ENCODE data around the gene TRANK1.
A peak's percentile ranks its signal among the peaks of the same experiment; 100 is the strongest.
"Not testable (repeated sequence)": the region's sequence is repeated elsewhere in the genome, so short reads cannot be mapped to it uniquely, and the experiment has no call there.

The TRANK1 gene

GRCh38 chr3:36947814-36948213 lies 3.0 kb upstream of the TRANK1 start:
- Histone ChIP-seq H3K27me3 (ENCODE audit: insufficient read depth, low read length) (peaks cover 26% of the 10 kb centered on the region), H3K9me3 (ENCODE audit: insufficient read depth, low read depth, low read length) (peaks cover 10% of the 10 kb centered on the region)
- H2BK5ac ChIP-seq (ENCODE audit: low read depth, low read length, poor library complexity); H3K14ac ChIP-seq (ENCODE audit: low read length); H4K91ac ChIP-seq (ENCODE audit: low read depth, low read length); H3K79me2 ChIP-seq (ENCODE audit: control insufficient read depth, insufficient read depth, low read length, poor library complexity); H3K4me1 ChIP-seq (ENCODE audit: control insufficient read depth in 1 of 2, insufficient read depth in 2 of 2, low read length in 2 of 2); DNase-seq; H3K4me2 ChIP-seq (ENCODE audit: low read length); H3K36me3 ChIP-seq (ENCODE audit: control insufficient read depth in 1 of 2, insufficient read depth in 2 of 2, low read length in 2 of 2); H2AFZ ChIP-seq (ENCODE audit: insufficient read depth, low read length, poor library complexity); H2AK5ac ChIP-seq (ENCODE audit: low read length); H3K18ac ChIP-seq (ENCODE audit: low read length); H3K4me3 ChIP-seq (ENCODE audit: low read depth, low read length); H2BK120ac ChIP-seq (ENCODE audit: insufficient read depth, low read length, poor library complexity); H3K23ac ChIP-seq (ENCODE audit: low read length); H2BK12ac ChIP-seq (ENCODE audit: low read length); H3K4ac ChIP-seq (ENCODE audit: low read depth, low read length); H4K8ac ChIP-seq (ENCODE audit: low read depth, low read length); H3K27ac ChIP-seq (ENCODE audit: low read depth, low read length); H4K12ac ChIP-seq (ENCODE audit: low read depth, low read length); H3K79me1 ChIP-seq (ENCODE audit: low read length); H3K9ac ChIP-seq (ENCODE audit: low read length): not testable (repeated sequence)
- no CpG with 5 or more reads among the region's 5 CpGs for WGBS (ENCODE audit: extremely low coverage, insufficient coverage, insufficient read length)

GRCh38 chr3:36945333-36945980 lies 603 bp upstream of the TRANK1 start:
- Histone ChIP-seq H2BK120ac (ENCODE audit: insufficient read depth, low read length, poor library complexity) (no peak overlapping the region), H4K91ac (ENCODE audit: low read depth, low read length) (no peak overlapping the region), H3K9me3 (ENCODE audit: insufficient read depth, low read depth, low read length) (peaks cover 10% of the 10 kb centered on the region), H3K27me3 (ENCODE audit: insufficient read depth, low read length) (peaks cover 26% of the 10 kb centered on the region), H2BK5ac (ENCODE audit: low read depth, low read length, poor library complexity) (no peak overlapping the region), H3K4ac (ENCODE audit: low read depth, low read length) (no peak overlapping the region), H4K12ac (ENCODE audit: low read depth, low read length) (no peak overlapping the region), H3K18ac (ENCODE audit: low read length) (no peak overlapping the region), H3K4me2 (ENCODE audit: low read length) (no peak overlapping the region), H3K23ac (ENCODE audit: low read length) (no peak overlapping the region), H3K79me1 (ENCODE audit: low read length) (peaks cover 2% of the 10 kb centered on the region), H3K14ac (ENCODE audit: low read length) (no peak overlapping the region), H2BK12ac (ENCODE audit: low read length) (no peak overlapping the region), H3K36me3 (ENCODE audit: control insufficient read depth in 1 of 2, insufficient read depth in 2 of 2, low read length in 2 of 2) (peaks cover 0 to 4% of the 10 kb centered on the region in 2 experiments), H3K4me1 (ENCODE audit: control insufficient read depth in 1 of 2, insufficient read depth in 2 of 2, low read length in 2 of 2) (peaks cover 3 to 7% of the 10 kb centered on the region in 2 experiments), H3K79me2 (ENCODE audit: control insufficient read depth, insufficient read depth, low read length, poor library complexity) (peaks cover 1% of the 10 kb centered on the region), H2AK5ac (ENCODE audit: low read length) (no peak overlapping the region), H2AFZ (ENCODE audit: insufficient read depth, low read length, poor library complexity) (no peak overlapping the region), H3K9ac (ENCODE audit: low read length) (no peak overlapping the region), H4K8ac (ENCODE audit: low read depth, low read length) (no peak overlapping the region), H3K27ac (ENCODE audit: low read depth, low read length) (no peak overlapping the region), H3K4me3 (ENCODE audit: low read depth, low read length) (no peak overlapping the region)
- no peak for DNase-seq
- no CpG with 5 or more reads among the region's 28 CpGs for WGBS (ENCODE audit: extremely low coverage, insufficient coverage, insufficient read length)

GRCh38 chr3:36944012-36944640 lies 728 bp downstream of the TRANK1 start:
- H3K79me2 ChIP-seq (ENCODE audit: control insufficient read depth, insufficient read depth, low read length, poor library complexity): peaks cover 1% of the 10 kb centered on the region
- H2BK5ac ChIP-seq (ENCODE audit: low read depth, low read length, poor library complexity): no peak overlapping the region
- no peak overlapping the region for H3K18ac ChIP-seq (ENCODE audit: low read length)
- peak overlapping the region; percentile 24 for H2AFZ ChIP-seq (ENCODE audit: insufficient read depth, low read length, poor library complexity)
- H2BK12ac ChIP-seq (ENCODE audit: low read length): no peak overlapping the region
- H3K9ac ChIP-seq (ENCODE audit: low read length): peak overlapping the region; percentile 31
- peaks cover 0 to 4% of the 10 kb centered on the region in 2 experiments for H3K36me3 ChIP-seq (ENCODE audit: control insufficient read depth in 1 of 2, insufficient read depth in 2 of 2, low read length in 2 of 2)
- peak overlapping the region; percentile 8 for H2BK120ac ChIP-seq (ENCODE audit: insufficient read depth, low read length, poor library complexity)
- H4K12ac ChIP-seq (ENCODE audit: low read depth, low read length): peak overlapping the region; percentile 19
- WGBS (ENCODE audit: extremely low coverage, insufficient coverage, insufficient read length): no CpG with 5 or more reads among the region's 56 CpGs
- peaks cover 10% of the 10 kb centered on the region for H3K9me3 ChIP-seq (ENCODE audit: insufficient read depth, low read depth, low read length)
- no peak overlapping the region for H3K27ac ChIP-seq (ENCODE audit: low read depth, low read length)
- no peak overlapping the region for H3K14ac ChIP-seq (ENCODE audit: low read length)
- H3K23ac ChIP-seq (ENCODE audit: low read length): no peak overlapping the region
- peaks cover 3 to 7% of the 10 kb centered on the region in 2 experiments for H3K4me1 ChIP-seq (ENCODE audit: control insufficient read depth in 1 of 2, insufficient read depth in 2 of 2, low read length in 2 of 2)
- H3K4ac ChIP-seq (ENCODE audit: low read depth, low read length): no peak overlapping the region
- H2AK5ac ChIP-seq (ENCODE audit: low read length): no peak overlapping the region
- peak overlapping the region; percentile 15 for H4K8ac ChIP-seq (ENCODE audit: low read depth, low read length)
- H3K79me1 ChIP-seq (ENCODE audit: low read length): peaks cover 2% of the 10 kb centered on the region
- peak; percentile 12 to 48 for DNase-seq
- H3K4me3 ChIP-seq (ENCODE audit: low read depth, low read length): peak overlapping the region; percentile 73
- H3K4me2 ChIP-seq (ENCODE audit: low read length): peak overlapping the region; percentile 95
- peaks cover 26% of the 10 kb centered on the region for H3K27me3 ChIP-seq (ENCODE audit: insufficient read depth, low read length)
- H4K91ac ChIP-seq (ENCODE audit: low read depth, low read length): no peak overlapping the region

- Histone ChIP-seq H3K9ac (ENCODE audit: low read length) (peak overlapping the region; percentile 31), H2AK5ac (ENCODE audit: low read length) (no peak overlapping the region), H3K4me1 (ENCODE audit: control insufficient read depth in 1 of 2, insufficient read depth in 2 of 2, low read length in 2 of 2) (peaks cover 3 to 7% of the 10 kb centered on the region in 2 experiments), H3K4me3 (ENCODE audit: low read depth, low read length) (no peak overlapping the region), H4K8ac (ENCODE audit: low read depth, low read length) (no peak overlapping the region), H3K27me3 (ENCODE audit: insufficient read depth, low read length) (peaks cover 26% of the 10 kb centered on the region), H3K14ac (ENCODE audit: low read length) (no peak overlapping the region), H2AFZ (ENCODE audit: insufficient read depth, low read length, poor library complexity) (peak overlapping the region; percentile 9), H3K4me2 (ENCODE audit: low read length) (peak overlapping the region; percentile 95), H2BK5ac (ENCODE audit: low read depth, low read length, poor library complexity) (no peak overlapping the region), H4K91ac (ENCODE audit: low read depth, low read length) (no peak overlapping the region), H3K4ac (ENCODE audit: low read depth, low read length) (no peak overlapping the region), H3K79me2 (ENCODE audit: control insufficient read depth, insufficient read depth, low read length, poor library complexity) (peaks cover 1% of the 10 kb centered on the region), H3K18ac (ENCODE audit: low read length) (no peak overlapping the region), H2BK120ac (ENCODE audit: insufficient read depth, low read length, poor library complexity) (no peak overlapping the region), H3K27ac (ENCODE audit: low read depth, low read length) (no peak overlapping the region), H3K9me3 (ENCODE audit: insufficient read depth, low read depth, low read length) (peaks cover 10% of the 10 kb centered on the region), H3K79me1 (ENCODE audit: low read length) (peaks cover 2% of the 10 kb centered on the region), H2BK12ac (ENCODE audit: low read length) (no peak overlapping the region), H3K23ac (ENCODE audit: low read length) (no peak overlapping the region), H4K12ac (ENCODE audit: low read depth, low read length) (no peak overlapping the region), H3K36me3 (ENCODE audit: control insufficient read depth in 1 of 2, insufficient read depth in 2 of 2, low read length in 2 of 2) (peaks cover 0 to 4% of the 10 kb centered on the region in 2 experiments)
- no peak for DNase-seq
- no CpG with 5 or more reads among the region's 10 CpGs for WGBS (ENCODE audit: extremely low coverage, insufficient coverage, insufficient read length)
Observed at GRCh38 chr3:36943601-36944000, 1.3 kb downstream of the TRANK1 start.
